Psoas muscle (tissue), 8 donors: ENCODE measurements around the gene C12orf43. TPM values are rescaled to one million over a fixed set of nuclear protein-coding genes. Genes with fewer than 3 reads are reported as not detected.

ENCODE experiments used
- ATAC-seq, 4 donors: fragments of 200-7000 bp; cut with Tn5 transposase; one replicate each; pipeline ENCODE4 v1.9.1; 2020; ENCODE audit warnings: moderate library complexity in 3 of 4, mild to moderate bottlenecking in 2 of 4
- DNase-seq, 2 donors: peaks; one replicate each; pipeline ENCODE4 v3.0.0-alpha.2; 2020
- H3K27ac ChIP-seq: fragments of 200-600 bp; one replicate; pipeline ENCODE4 v1.8.0; 2022
- H3K27me3 ChIP-seq, 3 donors: fragments of 200-600 bp in 1 of 3; one replicate each; pipeline versions ENCODE4 v1.6.1 to v1.8.0; 2013 to 2022; ENCODE audit warnings: low read length in 2 of 3, mild to moderate bottlenecking in 2 of 3, moderate library complexity in 1 of 3; ENCODE audit not compliant: insufficient read depth in 3 of 3
- H3K36me3 ChIP-seq, 2 donors: fragments of 200-600 bp in 1 of 2; one replicate each; pipeline versions ENCODE4 v1.6.1 to v1.8.0; 2013 to 2022; ENCODE audit warnings: low read depth in 1 of 2, mild to moderate bottlenecking in 1 of 2, moderate library complexity in 1 of 2; ENCODE audit not compliant: insufficient read depth in 1 of 2
- H3K4me1 ChIP-seq: fragments of 200-600 bp; one replicate; pipeline ENCODE4 v1.8.0; 2022
- H3K4me3 ChIP-seq: fragments of 200-600 bp; one replicate; pipeline ENCODE4 v1.8.0; 2022; ENCODE audit warnings: mild to moderate bottlenecking
- H3K9me3 ChIP-seq: fragments of 200-600 bp; one replicate; pipeline ENCODE4 v1.8.0; 2022
- WGBS, 3 donors: extraction: QIAGEN DNeasy Blood & Tissue Kit; methylation state at CpG; one replicate each; pipeline versions ENCODE4 v1.1.6 to v1.1.7; 2013; 5-methylcytosine and 5-hydroxymethylcytosine counted together
- intact Hi-C, 2 donors: fragments of 100-400 bp; cut with DNase I; formaldehyde crosslinking; loops; one replicate each; pipeline versions ENCODE4 v1.11.0 to v1.14.2; 2022
- polyA plus RNA-seq, 3 donors: library from polyadenylated mRNA; stranded (reverse); fragments of 200-250 nt; gene quantifications; one replicate each; pipeline ENCODE4 v1.2.3, GENCODE V29; 2013
- total RNA-seq, 4 donors: library from RNA; stranded (reverse); fragmentation: NEBNext Ultra II Directional in 2 of 4; extraction: Animal tissue kit (Norgen Biotek cat#: 25700) in 2 of 4; gene quantifications; one replicate each; pipeline versions ENCODE4 v1.2.1 to v1.2.4, GENCODE V29; 2021 to 2023
- TF ChIP-seq, protein P1 (sequence below): fragments of 200-600 bp; IDR thresholded peaks from one replicate; pipeline ENCODE4 v1.8.0; 2022; ENCODE audit warnings: antibody characterized with exemption
- donor health status: healthy with polysubstance abuse.
- donor health status: DM: no; HTN: no; CAD: no; lungs with moderate emphysema.
- donor health status: Bipolar disorder and iron deficiency.
- donor health status: healthy.
- donor health status: DM: yes; HTN: yes; CAD: no.
- donor health status: DM: no; HTN: no; CAD: no.
- donor health status: DM: no; HTN: no; CAD: no.
- donor health status: DM: yes; HTN: yes; CAD: no.

C12orf43 gene
- total and polyA plus RNA-seq, 7 donors = 5.0 to 19.4 (median 8.0) TPM

DNA sequence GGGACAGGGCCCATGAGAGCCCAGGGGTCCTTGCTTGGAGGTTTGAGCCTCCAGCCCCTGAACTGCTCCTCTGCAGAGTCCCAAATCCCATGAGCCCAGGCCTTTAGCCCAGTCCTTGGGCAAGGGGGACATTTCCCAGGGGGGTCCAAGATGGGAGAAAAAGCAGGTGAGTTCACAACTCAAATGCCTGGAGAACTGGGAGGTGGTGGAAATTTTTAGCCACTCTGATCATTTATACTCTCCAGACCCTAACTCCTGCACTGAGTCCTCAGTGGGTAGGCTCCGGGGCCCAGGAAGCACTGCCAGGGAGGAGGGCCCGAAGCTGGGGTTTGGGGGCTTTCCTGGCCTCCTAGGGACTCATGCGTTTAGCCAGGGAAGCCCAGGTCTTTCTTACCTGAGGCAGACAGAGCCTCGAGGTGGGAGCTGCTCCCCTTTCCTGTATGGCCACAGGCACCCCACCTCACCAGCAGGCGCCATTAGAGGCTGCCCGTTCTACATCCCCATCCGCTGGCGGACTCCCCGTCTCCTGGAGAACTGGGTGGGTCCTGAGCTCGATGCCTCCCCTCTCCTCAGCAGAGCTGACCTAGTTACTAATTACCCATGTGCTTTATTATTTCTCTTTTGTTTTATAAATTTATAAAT lies 36.9 kb downstream of the C12orf43 start:
- Histone ChIP-seq H3K27me3 (peaks cover 0 to 3% (median 0%) of the 10 kb centered on the region in 3 donors), H3K27ac (no peak overlapping the region), H3K4me1 (no peaks in the 10 kb centered on the region), H3K36me3 (no peaks in the 10 kb centered on the region), H3K4me3 (no peak overlapping the region), H3K9me3 (no peaks in the 10 kb centered on the region)
- DNase-seq = no peak
- intact Hi-C loops = no loop called here
- 85 to 94% (median 86%) methylated on average over 10 of the region's 10 CpGs for whole genome bisulfite sequencing, 3 donors
- TF ChIP-seq, protein P1, sequence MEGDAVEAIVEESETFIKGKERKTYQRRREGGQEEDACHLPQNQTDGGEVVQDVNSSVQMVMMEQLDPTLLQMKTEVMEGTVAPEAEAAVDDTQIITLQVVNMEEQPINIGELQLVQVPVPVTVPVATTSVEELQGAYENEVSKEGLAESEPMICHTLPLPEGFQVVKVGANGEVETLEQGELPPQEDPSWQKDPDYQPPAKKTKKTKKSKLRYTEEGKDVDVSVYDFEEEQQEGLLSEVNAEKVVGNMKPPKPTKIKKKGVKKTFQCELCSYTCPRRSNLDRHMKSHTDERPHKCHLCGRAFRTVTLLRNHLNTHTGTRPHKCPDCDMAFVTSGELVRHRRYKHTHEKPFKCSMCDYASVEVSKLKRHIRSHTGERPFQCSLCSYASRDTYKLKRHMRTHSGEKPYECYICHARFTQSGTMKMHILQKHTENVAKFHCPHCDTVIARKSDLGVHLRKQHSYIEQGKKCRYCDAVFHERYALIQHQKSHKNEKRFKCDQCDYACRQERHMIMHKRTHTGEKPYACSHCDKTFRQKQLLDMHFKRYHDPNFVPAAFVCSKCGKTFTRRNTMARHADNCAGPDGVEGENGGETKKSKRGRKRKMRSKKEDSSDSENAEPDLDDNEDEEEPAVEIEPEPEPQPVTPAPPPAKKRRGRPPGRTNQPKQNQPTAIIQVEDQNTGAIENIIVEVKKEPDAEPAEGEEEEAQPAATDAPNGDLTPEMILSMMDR = no peak
- no peak for ATAC-seq

- no peaks in the 10 kb centered on the region for H3K9me3 ChIP-seq
- DNase-seq (no peak), ATAC-seq (no peak)
- no peaks in the 10 kb centered on the region for H3K4me1 ChIP-seq
- no peak within 1 kb of the TSS for H3K27ac ChIP-seq
- intact Hi-C loops = no loop called here
- no peaks in the 10 kb centered on the region for H3K36me3 ChIP-seq
- TF ChIP-seq, protein P1 = no peak
- no peak within 1 kb of the TSS for H3K4me3 ChIP-seq
- peaks cover 0 to 3% (median 0%) of the 10 kb centered on the region in 3 donors for H3K27me3 ChIP-seq
- WGBS, 3 donors = 80 to 81% (median 80%) methylated on average over 39 to 40 of the region's 40 CpGs
Measured at GRCh38 chr12:120978296-120979219, 37.7 kb downstream of the C12orf43 start, which contains the start of gene HNF1A. Gene HNF1A, plus strand, starts transcription at chr12:120978543. Its CDS starts 226 bp downstream, at chr12:120978769.

- TF ChIP-seq, protein P1 = no peak
- H3K27ac ChIP-seq = no peak overlapping the region
- ATAC-seq (no peak), DNase-seq (no peak)
- H3K9me3 ChIP-seq = no peaks in the 10 kb centered on the region
- H3K27me3 ChIP-seq = peaks cover 0 to 3% (median 0%) of the 10 kb centered on the region in 3 donors
- no peak overlapping the region for H3K4me3 ChIP-seq
- H3K36me3 ChIP-seq = no peaks in the 10 kb centered on the region
- H3K4me1 ChIP-seq = no peaks in the 10 kb centered on the region
- intact Hi-C loops = no loop called here
- WGBS, 3 donors = 85 to 88% (median 86%) methylated on average over 14 of the region's 14 CpGs
Measured at GRCh38 chr12:120977531-120978295, 38.6 kb downstream of the C12orf43 start.

DNA sequence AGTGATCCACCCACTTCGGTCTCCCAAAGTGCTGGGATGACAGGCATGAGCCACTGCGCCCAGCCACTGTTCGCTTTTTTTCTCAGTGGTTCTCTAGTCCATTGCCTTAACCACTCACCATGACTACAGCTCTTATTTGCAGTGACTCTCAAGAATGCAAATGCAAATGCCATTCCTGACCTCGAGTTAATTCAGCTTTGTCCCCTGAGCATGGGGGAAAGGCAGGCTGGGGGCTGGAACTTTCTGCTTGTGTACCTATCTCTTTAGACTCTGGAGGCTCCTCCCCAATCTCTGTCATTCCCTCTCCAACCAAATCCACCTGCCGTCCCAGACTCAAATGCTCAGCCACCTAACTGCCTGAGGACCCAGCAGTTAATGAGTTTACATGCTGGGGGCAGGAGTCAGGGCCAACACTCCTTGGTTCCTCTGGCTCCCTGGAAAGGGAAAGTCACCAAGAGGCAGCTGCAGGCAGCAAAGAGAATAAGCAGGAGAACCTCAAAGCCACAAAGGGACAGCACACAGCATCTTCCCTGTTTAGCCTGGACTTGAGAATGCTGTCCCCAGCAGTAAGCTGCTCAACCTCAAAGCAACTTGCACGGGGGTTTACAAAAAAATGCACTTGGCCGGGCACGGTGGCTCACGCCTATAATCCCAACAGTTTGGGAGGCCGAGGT lies 43.3 kb downstream of the C12orf43 start:
- Histone ChIP-seq H3K27ac (no peak overlapping the region), H3K27me3 (no peaks in the 10 kb centered on the region), H3K36me3 (no peaks in the 10 kb centered on the region), H3K9me3 (no peaks in the 10 kb centered on the region), H3K4me3 (no peak overlapping the region), H3K4me1 (no peaks in the 10 kb centered on the region)
- intact Hi-C loops = loop anchor here (5.0 kb wide), 4 partner anchors 116 to 386 kb away; partner anchors contain the start of genes ACADS (in 2 of the 2) and UNC119B (in 2 of the 2)
- TF ChIP-seq, protein P1 = no peak
- DNase-seq (no peak), ATAC-seq (no peak)
- WGBS, 3 donors = 48 to 50% (median 49%) methylated on average over 10 of the region's 10 CpGs
